SK-N-SH (cell line): ENCODE results near the gene ANKRD65. TPM values are rescaled to one million over a fixed set of nuclear protein-coding genes. Genes with fewer than 3 reads are reported as not detected.

Experiments
- CTCF ChIA-PET: fragments of 300-600, 350-600 bp; formaldehyde crosslinking; extraction: SDS; loops from one replicate; lab custom pipeline; 2021; lab: Yijun Ruan, JAX
- POLR2A ChIA-PET: fragments of 350-600 bp; sonication (Branson Sonifier 250); formaldehyde crosslinking; extraction: SDS; loops from one replicate; lab custom pipeline; 2020; ENCODE audit warnings: antibody characterized with exemption, inconsistent platforms; lab: Yijun Ruan, JAX
- DNase-seq: peaks from one replicate; pipeline ENCODE4 v3.0.0; 2012
- H2AFZ ChIP-seq: fragments of 200-600 bp; sonication (generic); 2 replicates; pipeline ENCODE4 v1.8.1; 2016; ENCODE audit warnings: antibody characterized with exemption, mild to moderate bottlenecking, low read depth
- H3F3A ChIP-seq: fragments of 200-600 bp; sonication (generic); replicated peaks from 2 replicates; pipeline ENCODE3; 2016; ENCODE audit warnings: antibody characterized with exemption, mild to moderate bottlenecking; ENCODE audit not compliant: insufficient read depth
- H3K27ac ChIP-seq, 2 experiments: fragments of 200-500 bp in 1 of 2; fragments of 200-600 bp in 1 of 2; sonication (Bioruptor generic) in 1 of 2; sonication (generic), shearing (Covaris generic) in 1 of 2; 2 replicates each; pipeline versions ENCODE4 v1.5.1 to v1.6.1; 2014 to 2016; ENCODE audit warnings: low read depth in 2 of 2, inconsistent platforms in 1 of 2, low read length in 1 of 2, mild to moderate bottlenecking in 1 of 2, mixed read lengths in 1 of 2
- H3K27me3 ChIP-seq: fragments of 200-600 bp; sonication (generic), shearing (Covaris generic); 2 replicates; pipeline ENCODE4 v1.6.1; 2016; ENCODE audit warnings: mixed run types; ENCODE audit not compliant: insufficient read depth
- H3K36me3 ChIP-seq, 2 experiments: fragments of 200-500 bp in 1 of 2; fragments of 200-600 bp in 1 of 2; sonication (Bioruptor generic) in 1 of 2; sonication (generic) in 1 of 2; replicated peaks in 1 of 2; 2 replicates each; pipeline versions ENCODE3 to v1.5.1; 2014 to 2016; ENCODE audit warnings: low read length in 1 of 2, mild to moderate bottlenecking in 1 of 2; ENCODE audit not compliant: insufficient read depth in 2 of 2, control insufficient read depth in 1 of 2
- H3K4me1 ChIP-seq, 2 experiments: fragments of 200-500 bp in 1 of 2; fragments of 200-600 bp in 1 of 2; sonication (Bioruptor generic) in 1 of 2; sonication (generic), shearing (Covaris generic) in 1 of 2; 2 replicates each; pipeline versions ENCODE4 v1.5.1 to v1.6.1; 2014 to 2016; ENCODE audit warnings: low read depth in 1 of 2, low read length in 1 of 2, mixed run types in 1 of 2; ENCODE audit not compliant: insufficient read depth in 2 of 2, control insufficient read depth in 1 of 2
- H3K4me2 ChIP-seq: fragments of 200-600 bp; sonication (generic), shearing (Covaris generic); 2 replicates; pipeline ENCODE4 v1.6.1; 2017; ENCODE audit warnings: mixed run types
- H3K4me3 ChIP-seq, 2 experiments: fragments of 200-500 bp in 1 of 2; fragments of 200-600 bp in 1 of 2; sonication (Bioruptor generic) in 1 of 2; sonication (generic), shearing (Covaris generic) in 1 of 2; 2 replicates each; pipeline versions ENCODE4 v1.5.1 to v1.8.1; 2014 to 2016; ENCODE audit warnings: low read depth in 2 of 2, inconsistent platforms in 1 of 2, low read length in 1 of 2, mild to moderate bottlenecking in 1 of 2, mixed read lengths in 1 of 2, moderate library complexity in 1 of 2
- H3K79me2 ChIP-seq: fragments of 200-600 bp; sonication (generic); 2 replicates; pipeline ENCODE4 v1.8.1; 2017; ENCODE audit warnings: mild to moderate bottlenecking; ENCODE audit not compliant: insufficient read depth
- H3K9ac ChIP-seq: fragments of 200-600 bp; sonication (generic); 2 replicates; pipeline ENCODE4 v1.6.1; 2017; ENCODE audit warnings: mixed run types
- H3K9me2 ChIP-seq: fragments of 200-600 bp; sonication (generic); 2 replicates; pipeline ENCODE4 v1.6.1; 2017; ENCODE audit warnings: mixed run types
- H3K9me3 ChIP-seq: fragments of 200-600 bp; sonication (generic); 2 replicates; pipeline ENCODE4 v1.6.1; 2017; ENCODE audit warnings: mixed run types, mild to moderate bottlenecking, moderate library complexity
- H4K20me1 ChIP-seq: fragments of 200-600 bp; sonication (generic); 2 replicates; pipeline ENCODE4 v1.6.1; 2017; ENCODE audit warnings: mild to moderate bottlenecking, mixed run types; ENCODE audit not compliant: insufficient read depth
- CHD2 ChIP-seq: fragments of 150-350 bp; IDR thresholded peaks from 2 replicates; pipeline ENCODE4 v1.6.1; 2018; ENCODE audit warnings: low read length; ENCODE audit not compliant: partially characterized antibody
- CTCF ChIP-seq: fragments of 200-600 bp; sonication (generic); IDR thresholded peaks from 2 replicates; pipeline ENCODE4 v1.6.1; 2017; ENCODE audit warnings: antibody characterized with exemption, mild to moderate bottlenecking, moderate library complexity
- ELF1 ChIP-seq: IDR thresholded peaks from 2 replicates; pipeline ENCODE4 v1.4.0; 2012
- FOXJ3 ChIP-seq: sonication (generic); formaldehyde crosslinking; IDR thresholded peaks from 2 replicates; pipeline ENCODE4 v1.5.1; 2020; ENCODE audit warnings: mild to moderate bottlenecking, missing genetic modification reagents
- GATA2 ChIP-seq: sonication (generic); formaldehyde crosslinking; IDR thresholded peaks from 2 replicates; pipeline ENCODE4 v1.5.0; 2020; ENCODE audit warnings: mild to moderate bottlenecking, missing genetic modification reagents
- JUND ChIP-seq: IDR thresholded peaks from 2 replicates; pipeline ENCODE4 v1.4.0; 2012
- POLR2AphosphoS5 ChIP-seq: IDR thresholded peaks from 2 replicates; pipeline ENCODE4 v1.6.1; 2012; ENCODE audit warnings: low read depth, low read length
- RFX5 ChIP-seq: IDR thresholded peaks from 2 replicates; pipeline ENCODE4 v1.6.1; 2012; ENCODE audit warnings: mild to moderate bottlenecking, improper control_type of control experiment, low read length
- RXRA ChIP-seq: IDR thresholded peaks from 2 replicates; pipeline ENCODE4 v1.4.0; 2012; ENCODE audit warnings: low read depth, mild to moderate bottlenecking, borderline replicate concordance
- SMC3 ChIP-seq: IDR thresholded peaks from 2 replicates; pipeline ENCODE4 v1.6.1; 2012; ENCODE audit warnings: low read depth, low read length, improper control_type of control experiment
- USF2 ChIP-seq: fragments of 150-350 bp; IDR thresholded peaks from 2 replicates; pipeline ENCODE4 v1.6.1; 2017; ENCODE audit warnings: antibody characterized with exemption, low read length, low read depth, borderline replicate concordance
- YY1 ChIP-seq: IDR thresholded peaks from 2 replicates; pipeline ENCODE4 v1.4.0; 2012; ENCODE audit warnings: low read depth, mild to moderate bottlenecking
- ZBTB33 ChIP-seq: IDR thresholded peaks from 2 replicates; pipeline ENCODE4 v1.4.0; 2012; ENCODE audit warnings: low read depth, borderline replicate concordance
- WGBS: methylation state at CpG from one replicate; pipeline ENCODE4 v1.1.6; 2017; ENCODE audit warnings: low lambda C conversion rate; 5-methylcytosine and 5-hydroxymethylcytosine counted together
- polyA plus RNA-seq, 3 experiments: library from polyadenylated mRNA; depleted of rRNA; stranded (reverse); fragments of >200 nt; gene quantifications; 2 replicates each; pipeline ENCODE4 v1.2.3, GENCODE V29; 2012
- TF ChIP-seq, protein P1 (sequence below): IDR thresholded peaks from 2 replicates; pipeline ENCODE4 v1.4.0; 2012; ENCODE audit warnings: low read depth
- TF ChIP-seq, protein P2 (sequence below): IDR thresholded peaks from 2 replicates; pipeline ENCODE4 v1.4.0; 2012; ENCODE audit warnings: low read depth, borderline replicate concordance

The ANKRD65 gene
- polyA plus RNA-seq, 1 of the 3 experiments (the other 2 are of a cell fraction) = 0.07 TPM

DNA sequence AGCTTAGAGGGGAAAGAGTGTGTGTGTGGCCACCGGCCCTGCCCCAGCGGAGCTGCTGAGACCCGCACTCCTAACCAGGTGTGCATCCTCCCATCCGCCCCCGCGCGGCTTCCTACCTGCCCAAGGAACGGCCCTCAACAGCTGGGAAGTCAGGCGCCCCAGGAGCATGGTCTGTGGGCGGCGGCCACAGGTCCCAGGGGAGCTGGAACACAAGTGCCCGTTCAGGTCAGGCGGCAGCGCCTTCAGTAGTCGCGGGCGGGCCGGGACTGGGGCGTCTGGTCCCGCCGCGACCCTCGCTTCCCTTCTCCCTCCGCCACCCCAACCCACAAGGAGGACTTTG, 46.5 kb downstream of the ANKRD65 start:
- Histone ChIP-seq H3K4me3 (peak overlapping the region; percentile 77 to 96), H3K4me2 (peak overlapping the region; percentile 86), H3K27me3 (no peaks in the 10 kb centered on the region), H3K79me2 (peaks cover 36% of the 10 kb centered on the region), H2AFZ (no peak overlapping the region), H3K9me3 (no peaks in the 10 kb centered on the region), H3K4me1 (peaks cover 0 to 29% of the 10 kb centered on the region in 2 experiments; a peak in 1 of 4 replicates), H3F3A (peaks cover 13% of the 10 kb centered on the region), H3K9me2 (no peaks in the 10 kb centered on the region), H3K9ac (peak overlapping the region; percentile 89), H3K27ac (peak overlapping the region; percentile 90 to 93), H4K20me1 (no peaks in the 10 kb centered on the region), H3K36me3 (peaks cover 0 to 8% of the 10 kb centered on the region in 2 experiments)
- CTCF ChIA-PET = interaction anchor here (0.6 to 5.9 kb wide), 13 partner anchors 19 to 343 kb away, joined by 3 to 34 read pairs (median 3); partner anchors contain the start of genes DVL1 and MRPL20
- 0% methylated on average over 1 of the region's 24 CpGs for WGBS
- TF ChIP-seq USF2 (no peak), JUND (no peak), RFX5 (no peak), SMC3 (no peak), GATA2 (CRISPR knock-in tag) (no peak), FOXJ3 (CRISPR knock-in tag) (no peak), RXRA (no peak), ELF1 (no peak), CHD2 (no peak), ZBTB33 (no peak), CTCF (no peak), YY1 (no peak), POLR2AphosphoS5 (no peak)
- TF ChIP-seq, protein P1, sequence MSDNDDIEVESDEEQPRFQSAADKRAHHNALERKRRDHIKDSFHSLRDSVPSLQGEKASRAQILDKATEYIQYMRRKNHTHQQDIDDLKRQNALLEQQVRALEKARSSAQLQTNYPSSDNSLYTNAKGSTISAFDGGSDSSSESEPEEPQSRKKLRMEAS = no peak
- TF ChIP-seq, protein P2, sequence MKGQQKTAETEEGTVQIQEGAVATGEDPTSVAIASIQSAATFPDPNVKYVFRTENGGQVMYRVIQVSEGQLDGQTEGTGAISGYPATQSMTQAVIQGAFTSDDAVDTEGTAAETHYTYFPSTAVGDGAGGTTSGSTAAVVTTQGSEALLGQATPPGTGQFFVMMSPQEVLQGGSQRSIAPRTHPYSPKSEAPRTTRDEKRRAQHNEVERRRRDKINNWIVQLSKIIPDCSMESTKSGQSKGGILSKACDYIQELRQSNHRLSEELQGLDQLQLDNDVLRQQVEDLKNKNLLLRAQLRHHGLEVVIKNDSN = no peak
- DNase-seq = peak; percentile 34
- POLR2A ChIA-PET = interaction anchor here (0.7 to 1.8 kb wide), 8 partner anchors 14 to 159 kb away, joined by 3 to 18 read pairs (median 6); partner anchors contain the start of genes CCNL2 and MRPL20
